MCF 10A (cell line): ENCODE data around the gene FMO2. TPM values are rescaled to one million over a fixed set of nuclear protein-coding genes. Genes with fewer than 3 reads are reported as not detected.

Experiments used
- BruUV-seq: library from RNA; stranded (reverse); fragments of 400-500 nt; replicated peaks from 2 replicates; lab custom pipeline; 2021; lab: Mats Ljungman, UMichigan
- CTCF ChIA-PET: fragments of 300-600 bp; sonication (Branson Sonifier 250); formaldehyde crosslinking; extraction: SDS; loops from one replicate; lab custom pipeline; 2021; ENCODE audit warnings: antibody characterized with exemption, inconsistent platforms; lab: Yijun Ruan, JAX
- POLR2A ChIA-PET: fragments of 300-600, 350-650 bp; sonication (Branson Sonifier 250); formaldehyde crosslinking; extraction: SDS; loops from one replicate; lab custom pipeline; 2020; ENCODE audit warnings: antibody characterized with exemption, inconsistent platforms; lab: Yijun Ruan, JAX
- DNase-seq: peaks from one replicate; pipeline ENCODE4 v3.0.0-alpha.2; 2018; ENCODE audit not compliant: unreplicated experiment
- H3K27ac Mint-ChIP-seq: one replicate; pipeline ENCODE4 v1.8.0; 2022; ENCODE audit warnings: mild to moderate bottlenecking, low read depth, mixed read lengths; ENCODE audit not compliant: unreplicated experiment
- H3K27me3 Mint-ChIP-seq: one replicate; pipeline ENCODE4 v1.8.0; 2022; ENCODE audit warnings: mixed read lengths; ENCODE audit not compliant: insufficient read depth, unreplicated experiment
- H3K36me3 Mint-ChIP-seq: one replicate; pipeline ENCODE4 v1.8.0; 2022; ENCODE audit warnings: mild to moderate bottlenecking, moderate library complexity, mixed read lengths; ENCODE audit not compliant: insufficient read depth, unreplicated experiment
- H3K4me1 Mint-ChIP-seq: one replicate; pipeline ENCODE4 v1.8.0; 2022; ENCODE audit warnings: mixed read lengths; ENCODE audit not compliant: insufficient read depth, unreplicated experiment
- H3K4me3 Mint-ChIP-seq: one replicate; pipeline ENCODE4 v1.8.0; 2022; ENCODE audit warnings: mild to moderate bottlenecking, moderate library complexity, mixed read lengths; ENCODE audit not compliant: unreplicated experiment
- H3K9me3 Mint-ChIP-seq: one replicate; pipeline ENCODE4 v1.8.0; 2022; ENCODE audit warnings: mixed read lengths; ENCODE audit not compliant: unreplicated experiment
- intact Hi-C: fragments of 100-400 bp; cut with micrococcal nuclease; formaldehyde crosslinking; loops from 2 replicates; pipeline ENCODE4 v1.14.1; 2022
- total RNA-seq: library from RNA; stranded (reverse); gene quantifications from 2 replicates; pipeline ENCODE4 v1.2.3, GENCODE V29; 2022
- TF ChIP-seq, protein P1 (sequence below): fragments of 200-600 bp; IDR thresholded peaks from one replicate; pipeline ENCODE4 v1.8.0; 2022; ENCODE audit warnings: antibody characterized with exemption, mild to moderate bottlenecking; ENCODE audit not compliant: unreplicated experiment

Gene FMO2
- total RNA-seq, 1 experiment from 2014 or later, result not detected

DNA sequence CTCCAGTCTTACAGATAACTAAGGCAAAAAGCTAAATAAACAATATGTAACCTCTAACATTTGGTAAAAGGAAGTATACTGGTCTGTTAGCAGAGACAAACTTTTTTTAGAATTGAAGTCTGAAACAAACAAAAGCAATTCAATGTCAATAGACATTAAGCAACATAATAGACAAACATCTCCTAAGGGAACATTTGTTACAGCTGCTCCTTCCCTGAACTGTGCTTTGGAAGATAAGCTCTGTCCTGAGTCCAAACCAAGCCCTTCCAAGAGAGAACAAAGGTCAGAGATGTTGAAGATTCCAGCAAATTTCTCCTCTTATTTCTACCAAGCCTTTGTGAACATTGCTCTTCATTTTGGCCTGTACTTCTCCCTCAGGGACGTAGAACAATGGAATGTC lies 25.3 kb downstream of the FMO2 start:
- Mint-ChIP-seq H3K27ac (no peak overlapping the region), H3K9me3 (no peaks in the 10 kb centered on the region), H3K4me3 (no peak overlapping the region), H3K27me3 (no peaks in the 10 kb centered on the region), H3K4me1 (no peaks in the 10 kb centered on the region), H3K36me3 (no peaks in the 10 kb centered on the region)
- ChIA-PET CTCF (interaction anchor here (0.8 to 8.3 kb wide), 7 partner anchors 11 to 246 kb away, joined by 3 to 53 read pairs (median 4); partner anchors contain the start of gene FMO4), POLR2A (no interaction called here)
- BruUV-seq, result no TSS peak
- DNase-seq, result no peak
- intact Hi-C loops, result no loop called here
- TF ChIP-seq, protein P1, sequence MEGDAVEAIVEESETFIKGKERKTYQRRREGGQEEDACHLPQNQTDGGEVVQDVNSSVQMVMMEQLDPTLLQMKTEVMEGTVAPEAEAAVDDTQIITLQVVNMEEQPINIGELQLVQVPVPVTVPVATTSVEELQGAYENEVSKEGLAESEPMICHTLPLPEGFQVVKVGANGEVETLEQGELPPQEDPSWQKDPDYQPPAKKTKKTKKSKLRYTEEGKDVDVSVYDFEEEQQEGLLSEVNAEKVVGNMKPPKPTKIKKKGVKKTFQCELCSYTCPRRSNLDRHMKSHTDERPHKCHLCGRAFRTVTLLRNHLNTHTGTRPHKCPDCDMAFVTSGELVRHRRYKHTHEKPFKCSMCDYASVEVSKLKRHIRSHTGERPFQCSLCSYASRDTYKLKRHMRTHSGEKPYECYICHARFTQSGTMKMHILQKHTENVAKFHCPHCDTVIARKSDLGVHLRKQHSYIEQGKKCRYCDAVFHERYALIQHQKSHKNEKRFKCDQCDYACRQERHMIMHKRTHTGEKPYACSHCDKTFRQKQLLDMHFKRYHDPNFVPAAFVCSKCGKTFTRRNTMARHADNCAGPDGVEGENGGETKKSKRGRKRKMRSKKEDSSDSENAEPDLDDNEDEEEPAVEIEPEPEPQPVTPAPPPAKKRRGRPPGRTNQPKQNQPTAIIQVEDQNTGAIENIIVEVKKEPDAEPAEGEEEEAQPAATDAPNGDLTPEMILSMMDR, result no peak

DNA sequence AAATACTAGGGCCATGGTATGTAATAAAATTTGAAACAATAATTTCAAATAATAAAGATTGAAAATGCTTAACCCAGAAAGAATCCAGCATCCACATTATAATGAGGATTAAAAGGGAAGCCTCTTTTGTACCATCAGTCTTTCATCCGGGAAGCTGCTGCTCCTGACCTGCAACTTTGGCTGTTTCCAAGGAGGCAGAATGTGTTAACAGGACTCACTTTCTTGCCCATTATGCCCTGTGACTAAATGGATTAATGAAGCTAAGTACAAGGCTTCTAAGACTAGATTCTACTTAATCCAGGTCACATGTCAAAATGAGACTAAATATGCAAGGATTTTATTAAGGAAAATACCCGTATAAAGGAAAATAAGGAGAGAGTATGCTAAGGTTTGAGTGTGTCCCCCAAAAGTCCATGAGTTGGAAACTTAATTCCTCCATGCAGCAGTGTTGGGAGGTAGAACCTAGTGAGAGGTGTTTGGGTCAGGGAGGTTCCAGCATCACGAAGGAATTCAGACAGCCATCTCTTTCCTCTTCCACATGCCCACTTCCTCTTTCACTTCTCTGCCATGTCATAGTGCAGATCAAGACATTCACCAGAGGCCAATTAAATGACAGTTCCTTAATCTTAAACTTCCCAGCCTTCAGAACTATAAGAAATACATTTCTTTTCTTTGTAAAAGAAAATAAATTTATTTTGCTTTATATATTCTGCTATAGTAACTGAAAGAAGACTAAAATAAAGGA lies 27.7 kb downstream of the FMO2 start:
- BruUV-seq, result no TSS peak
- ChIA-PET POLR2A (no interaction called here), CTCF (interaction anchor here (0.6 to 8.3 kb wide), 9 partner anchors 13 to 1603 kb away, joined by 3 to 53 read pairs (median 4); partner anchors contain the start of genes FMO4 and PRRC2C)
- Mint-ChIP-seq H3K27me3 (no peaks in the 10 kb centered on the region), H3K27ac (no peak overlapping the region), H3K36me3 (no peaks in the 10 kb centered on the region), H3K4me3 (no peak overlapping the region), H3K4me1 (peaks cover 6% of the 10 kb centered on the region), H3K9me3 (no peaks in the 10 kb centered on the region)
- TF ChIP-seq, protein P1, result no peak
- DNase-seq, result no peak
- intact Hi-C loops, result no loop called here

DNA sequence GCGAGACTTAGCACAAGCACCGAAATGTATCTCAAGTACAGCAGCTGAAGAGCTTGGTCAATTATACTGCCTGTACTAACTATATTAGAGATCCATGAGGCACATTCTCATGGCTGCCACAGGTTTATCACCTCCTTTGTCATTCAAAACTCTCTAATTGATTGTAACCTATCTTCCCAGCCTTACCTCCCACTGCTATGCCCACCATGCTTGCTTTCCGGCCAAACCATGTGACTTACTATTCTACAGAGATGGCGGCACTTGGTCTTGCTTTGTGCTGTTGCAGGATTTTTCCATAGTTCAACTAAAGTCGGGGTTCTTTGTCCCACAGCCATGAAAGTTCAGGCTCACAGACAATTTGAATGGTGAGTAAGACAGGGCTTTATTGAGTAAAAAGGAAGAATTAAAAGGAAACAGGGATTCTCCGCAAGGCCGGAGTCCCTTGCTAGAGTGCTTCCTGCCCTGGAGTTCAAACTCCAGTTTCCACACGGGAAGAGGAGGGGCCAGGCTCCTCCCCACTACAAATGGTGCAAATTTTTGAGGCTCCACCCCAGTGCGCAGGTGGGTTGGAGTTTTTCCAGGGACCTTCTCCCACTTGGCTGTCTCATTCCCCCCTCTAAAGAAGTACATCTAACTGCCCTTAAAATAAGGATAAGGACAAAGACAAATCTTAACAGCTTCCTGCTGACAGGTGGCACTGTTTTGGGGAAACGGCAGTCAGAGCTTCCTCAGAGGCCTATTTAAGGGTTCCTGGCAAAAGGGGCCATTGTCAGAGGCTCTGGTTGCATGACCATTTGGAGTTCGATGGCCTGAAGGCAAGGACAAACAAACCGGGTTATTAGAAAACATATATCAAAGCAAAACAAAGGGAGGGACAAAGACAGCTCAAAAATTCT lies 28.7 kb downstream of the FMO2 start:
- CTCF ChIA-PET, result interaction anchor here (0.6 to 8.3 kb wide), 8 partner anchors 9 to 247 kb away, joined by 3 to 53 read pairs (median 4); partner anchors contain the start of gene FMO4
- H3K4me3 Mint-ChIP-seq, result no peak overlapping the region
- H3K27ac Mint-ChIP-seq, result no peak overlapping the region
- no peaks in the 10 kb centered on the region for H3K9me3 Mint-ChIP-seq
- DNase-seq, result no peak
- POLR2A ChIA-PET, result no interaction called here
- BruUV-seq, result no TSS peak
- peaks cover 14% of the 10 kb centered on the region for H3K4me1 Mint-ChIP-seq
- no peaks in the 10 kb centered on the region for H3K27me3 Mint-ChIP-seq
- intact Hi-C loops, result no loop called here
- H3K36me3 Mint-ChIP-seq, result no peaks in the 10 kb centered on the region
- TF ChIP-seq, protein P1, result no peak
